A549 (cell line): ENCODE measurements around the gene GAPDHS.

Experiments
- CTCF ChIP-seq: fragments of >200 bp; sonication (Bioruptor Twin); formaldehyde crosslinking; IDR thresholded peaks from 3 replicates; pipeline ENCODE4 v1.5.1; 2016
- POLR2A ChIP-seq: IDR thresholded peaks from 2 replicates; pipeline ENCODE4 v1.6.1; 2012; ENCODE audit warnings: mild to moderate bottlenecking, low read length

- TF ChIP-seq CTCF = no peak
- no peak for TF ChIP-seq POLR2A
Observed at GRCh38 chr19:35516310-35516709, 16.9 kb upstream of the GAPDHS start.
